ENCODE measurements around the gene MANF. TPM values are rescaled to one million over a fixed set of nuclear protein-coding genes. Genes with fewer than 3 reads are reported as not detected.

The MANF gene
- total RNA-seq, 4 donors from 2014 or later: 9.8 to 28.4 (median 23.0) TPM

DNA sequence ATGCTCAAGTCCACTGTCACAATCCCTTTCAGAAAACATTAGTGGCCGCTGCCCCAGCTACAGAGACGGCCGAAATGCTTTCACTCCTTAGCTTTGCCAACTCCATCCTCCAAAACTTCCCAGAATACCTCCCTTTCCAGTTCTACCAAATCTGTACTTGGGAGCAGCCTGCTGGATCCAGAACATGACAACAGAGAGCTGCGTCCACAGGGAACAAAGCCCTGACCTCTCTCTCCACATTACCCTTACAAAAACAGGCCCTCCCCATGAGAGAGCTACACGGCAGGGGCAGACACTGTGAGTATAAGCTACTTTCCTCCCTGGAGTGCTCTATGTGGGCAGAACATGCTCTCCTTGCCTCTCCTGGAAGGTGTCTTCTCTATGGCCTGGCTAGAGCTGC, 12.3 kb downstream of the MANF start:
- Histone ChIP-seq H3K27ac (peak overlapping the region in 2 of 4 donors; percentile 12 to 31), H3K9me3 (no peaks in the 10 kb centered on the region), H3K36me3 (peaks cover 0 to 92% (median 8%) of the 10 kb centered on the region in 3 donors), H3K4me1 (peaks cover 0 to 53% (median 8%) of the 10 kb centered on the region in 4 donors), H3K27me3 (no peaks in the 10 kb centered on the region), H3K4me3 (no peak overlapping the region)
- 46 to 51% methylated on average over 5 of the region's 5 CpGs for WGBS, 2 donors
- TF ChIP-seq POLR2A (IDR thresholded peaks at IDR 0.05): no peak
- TF ChIP-seq, protein P1, sequence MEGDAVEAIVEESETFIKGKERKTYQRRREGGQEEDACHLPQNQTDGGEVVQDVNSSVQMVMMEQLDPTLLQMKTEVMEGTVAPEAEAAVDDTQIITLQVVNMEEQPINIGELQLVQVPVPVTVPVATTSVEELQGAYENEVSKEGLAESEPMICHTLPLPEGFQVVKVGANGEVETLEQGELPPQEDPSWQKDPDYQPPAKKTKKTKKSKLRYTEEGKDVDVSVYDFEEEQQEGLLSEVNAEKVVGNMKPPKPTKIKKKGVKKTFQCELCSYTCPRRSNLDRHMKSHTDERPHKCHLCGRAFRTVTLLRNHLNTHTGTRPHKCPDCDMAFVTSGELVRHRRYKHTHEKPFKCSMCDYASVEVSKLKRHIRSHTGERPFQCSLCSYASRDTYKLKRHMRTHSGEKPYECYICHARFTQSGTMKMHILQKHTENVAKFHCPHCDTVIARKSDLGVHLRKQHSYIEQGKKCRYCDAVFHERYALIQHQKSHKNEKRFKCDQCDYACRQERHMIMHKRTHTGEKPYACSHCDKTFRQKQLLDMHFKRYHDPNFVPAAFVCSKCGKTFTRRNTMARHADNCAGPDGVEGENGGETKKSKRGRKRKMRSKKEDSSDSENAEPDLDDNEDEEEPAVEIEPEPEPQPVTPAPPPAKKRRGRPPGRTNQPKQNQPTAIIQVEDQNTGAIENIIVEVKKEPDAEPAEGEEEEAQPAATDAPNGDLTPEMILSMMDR (IDR thresholded peaks at IDR 0.05): no peak
- no peak for TF ChIP-seq EP300 (IDR thresholded peaks at IDR 0.05)
- DNase-seq (ENCODE audit: low spot score in 2 of 2): no peak

DNA sequence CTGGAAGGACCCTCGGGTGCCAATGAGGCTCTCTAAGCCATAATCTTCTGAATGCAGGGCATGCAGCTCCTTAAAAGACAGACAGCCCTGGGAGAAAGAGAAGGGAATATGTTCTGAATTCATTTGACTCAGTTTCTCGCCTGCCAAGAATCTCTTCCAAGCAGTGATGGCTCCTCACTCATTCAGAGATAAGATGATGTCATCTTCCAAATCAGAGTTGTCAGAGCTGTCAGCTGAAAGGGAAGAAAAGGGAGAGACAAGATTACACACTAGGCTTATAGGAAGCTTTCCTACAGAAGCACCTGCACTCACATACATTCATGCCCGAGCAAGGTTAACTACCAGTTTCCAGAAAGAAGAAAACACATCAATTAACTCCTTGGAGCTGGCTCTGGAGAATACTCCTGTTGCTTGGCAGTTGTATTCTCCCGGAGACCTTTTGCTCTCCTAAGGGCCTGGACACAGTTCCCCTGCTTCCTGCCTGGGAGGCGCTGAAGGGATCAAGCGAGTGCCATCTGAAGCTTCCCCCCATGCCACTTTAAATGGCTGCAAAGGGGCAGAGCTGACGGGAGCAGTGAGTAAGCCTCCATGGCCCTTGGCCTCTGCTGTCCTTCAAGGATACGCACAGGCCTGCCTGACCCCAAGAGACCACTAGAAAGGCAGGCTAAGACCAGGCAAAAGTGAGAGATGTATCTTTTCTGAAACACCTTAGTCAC, 13.7 kb downstream of the MANF start:
- WGBS, 2 donors: 65 to 74% methylated on average over 8 of the region's 8 CpGs
- Histone ChIP-seq H3K36me3 (peaks cover 0 to 92% (median 5%) of the 10 kb centered on the region in 3 donors), H3K27ac (peak overlapping the region in 1 of 4 donors; percentile 8), H3K4me1 (peaks cover 0 to 39% (median 0%) of the 10 kb centered on the region in 4 donors), H3K9me3 (no peaks in the 10 kb centered on the region), H3K27me3 (no peaks in the 10 kb centered on the region), H3K4me3 (no peak overlapping the region)
- DNase-seq (ENCODE audit: low spot score in 2 of 2): no peak
- TF ChIP-seq POLR2A (IDR thresholded peaks at IDR 0.05) (no peak), EP300 (IDR thresholded peaks at IDR 0.05) (no peak)
- TF ChIP-seq, protein P1 (IDR thresholded peaks at IDR 0.05): no peak

DNA sequence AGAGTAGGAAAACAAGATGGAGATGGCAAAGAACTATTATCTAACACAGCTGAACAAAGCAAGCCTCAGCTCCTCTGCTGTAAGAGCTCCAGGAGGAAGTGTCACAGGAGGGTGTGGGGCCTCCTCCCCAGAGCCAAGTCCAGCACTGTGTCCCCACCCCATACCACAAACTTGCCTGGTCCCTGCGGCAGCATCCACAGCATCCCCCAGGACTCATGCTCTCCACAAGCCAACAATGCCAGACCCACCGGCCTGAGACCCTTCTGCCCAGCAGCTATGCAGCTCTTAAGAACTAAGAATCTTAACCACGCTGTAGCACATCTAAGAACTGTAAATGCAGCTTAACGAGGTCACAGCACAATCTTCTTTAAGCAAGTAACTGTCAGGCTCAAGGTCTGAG, 15.1 kb downstream of the MANF start:
- peaks cover 0 to 27% (median 0%) of the 10 kb centered on the region in 4 donors for H3K4me1 ChIP-seq
- peaks cover 0 to 79% (median 0%) of the 10 kb centered on the region in 3 donors for H3K36me3 ChIP-seq
- TF ChIP-seq, protein P1 (IDR thresholded peaks at IDR 0.05): no peak
- TF ChIP-seq POLR2A (IDR thresholded peaks at IDR 0.05): no peak
- no peak for TF ChIP-seq EP300 (IDR thresholded peaks at IDR 0.05)
- no peak overlapping the region for H3K4me3 ChIP-seq
- WGBS, 2 donors: 83 to 85% methylated on average over 4 of the region's 4 CpGs
- H3K27me3 ChIP-seq: no peaks in the 10 kb centered on the region
- DNase-seq (ENCODE audit: low spot score in 2 of 2): no peak
- H3K27ac ChIP-seq: no peak overlapping the region
- H3K9me3 ChIP-seq: no peaks in the 10 kb centered on the region

DNA sequence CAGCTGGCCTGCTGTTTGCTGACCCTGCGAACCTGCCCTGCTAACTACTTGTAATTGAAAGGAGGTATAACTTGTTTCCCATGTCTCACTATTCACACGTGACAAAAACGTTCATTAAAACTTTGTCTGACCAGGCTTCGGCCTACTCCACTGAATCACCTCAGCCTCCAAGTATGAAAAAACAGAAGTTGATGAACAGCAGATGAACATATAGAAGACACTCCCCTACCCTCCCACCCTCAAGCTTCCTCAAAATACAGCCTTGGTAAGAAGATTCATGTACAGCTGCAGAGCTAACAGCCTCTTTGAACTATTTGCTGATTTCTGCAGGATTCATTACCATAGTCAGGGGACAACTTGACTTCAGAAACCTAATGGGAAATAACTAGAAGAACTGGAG, 16.6 kb downstream of the MANF start:
- H3K4me1 ChIP-seq: peaks cover 0 to 12% (median 0%) of the 10 kb centered on the region in 4 donors
- H3K36me3 ChIP-seq: peaks cover 0 to 72% (median 0%) of the 10 kb centered on the region in 3 donors
- WGBS, 2 donors: 77% methylated on average over 4 of the region's 4 CpGs
- TF ChIP-seq, protein P1 (IDR thresholded peaks at IDR 0.05): no peak
- TF ChIP-seq POLR2A (IDR thresholded peaks at IDR 0.05) (no peak), EP300 (IDR thresholded peaks at IDR 0.05) (no peak)
- no peaks in the 10 kb centered on the region for H3K9me3 ChIP-seq
- no peaks in the 10 kb centered on the region for H3K27me3 ChIP-seq
- H3K4me3 ChIP-seq: no peak overlapping the region
- no peak for DNase-seq (ENCODE audit: low spot score in 2 of 2)
- H3K27ac ChIP-seq: no peak overlapping the region

DNA sequence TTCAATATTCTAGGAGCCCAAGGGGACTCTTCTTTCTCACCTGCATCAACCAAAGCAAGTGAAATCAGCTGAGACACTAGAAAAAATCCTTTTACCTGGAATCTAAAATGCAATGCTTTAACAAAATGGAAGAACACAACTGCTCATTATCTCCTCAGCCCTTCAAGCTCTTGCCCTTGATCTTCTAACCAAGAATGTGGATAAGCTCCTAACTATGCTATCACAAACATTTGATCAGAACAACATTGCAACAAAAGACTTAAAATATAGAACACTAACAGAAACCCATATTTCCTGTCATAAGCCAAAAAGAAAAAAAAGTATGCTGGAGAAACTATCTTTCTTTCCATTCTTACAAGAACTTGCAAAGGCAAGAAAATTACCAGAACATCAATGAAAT, 18.6 kb downstream of the MANF start:
- Histone ChIP-seq H3K27me3 (no peaks in the 10 kb centered on the region), H3K4me3 (no peak overlapping the region), H3K9me3 (no peaks in the 10 kb centered on the region), H3K36me3 (peaks cover 0 to 56% (median 0%) of the 10 kb centered on the region in 3 donors), H3K4me1 (no peaks in the 10 kb centered on the region), H3K27ac (no peak overlapping the region)
- TF ChIP-seq EP300 (IDR thresholded peaks at IDR 0.05) (no peak), POLR2A (IDR thresholded peaks at IDR 0.05) (no peak)
- TF ChIP-seq, protein P1 (IDR thresholded peaks at IDR 0.05): no peak
- DNase-seq (ENCODE audit: low spot score in 2 of 2): no peak

All from tibial nerve (tissue), 4 donors.